Neuronal stem cell (in vitro differentiated cells): ENCODE measurements around the gene PWP2.
"Not testable (repeated sequence)": the region's sequence is repeated elsewhere in the genome, so short reads cannot be mapped to it uniquely, and the experiment has no call there.

ENCODE experiments used
- DNase-seq: peaks from one replicate; pipeline ENCODE4 v3.0.0-alpha.2; 2013; ENCODE audit warnings: low spot score
- H2AFZ ChIP-seq: one replicate; pipeline ENCODE4 v1.6.1; 2013; ENCODE audit warnings: mild to moderate bottlenecking, low read length, inconsistent platforms
- H2AK5ac ChIP-seq: 2 replicates; pipeline ENCODE4 v1.6.1; 2013; ENCODE audit warnings: low read depth, mild to moderate bottlenecking, inconsistent platforms, low read length, moderate library complexity, mixed read lengths
- H2BK120ac ChIP-seq: 2 replicates; pipeline ENCODE4 v1.6.1; 2013; ENCODE audit warnings: low read depth, mild to moderate bottlenecking, inconsistent platforms, low read length, moderate library complexity, mixed read lengths
- H2BK12ac ChIP-seq: one replicate; pipeline ENCODE4 v1.6.1; 2013; ENCODE audit warnings: low read length, inconsistent platforms
- H2BK15ac ChIP-seq: 2 replicates; pipeline ENCODE4 v1.6.1; 2013; ENCODE audit warnings: mild to moderate bottlenecking, low read length, inconsistent platforms, mixed read lengths
- H2BK5ac ChIP-seq: one replicate; pipeline ENCODE4 v1.6.1; 2013; ENCODE audit warnings: inconsistent platforms, mild to moderate bottlenecking, low read length, moderate library complexity
- H3K14ac ChIP-seq: one replicate; pipeline ENCODE4 v1.6.1; 2013; ENCODE audit warnings: low read length, inconsistent platforms
- H3K18ac ChIP-seq: 2 replicates; pipeline ENCODE4 v1.6.1; 2013; ENCODE audit warnings: low read length, inconsistent platforms
- H3K23ac ChIP-seq: 2 replicates; pipeline ENCODE4 v1.6.1; 2013; ENCODE audit warnings: low read depth, mild to moderate bottlenecking, mixed read lengths, low read length, inconsistent platforms; ENCODE audit not compliant: poor library complexity
- H3K27ac ChIP-seq: replicated peaks from 3 replicates; pipeline ENCODE4 v1.5.1; 2013; ENCODE audit warnings: low read length, inconsistent platforms
- H3K27me3 ChIP-seq, 3 experiments: 2 replicates each; pipeline ENCODE4 v1.6.1; 2013; ENCODE audit warnings: low read length in 3 of 3, mild to moderate bottlenecking in 2 of 3, inconsistent platforms in 1 of 3, low read depth in 1 of 3, mixed read lengths in 1 of 3, moderate library complexity in 1 of 3; ENCODE audit not compliant: control insufficient read depth in 3 of 3, insufficient read depth in 3 of 3
- H3K36me3 ChIP-seq, 2 donors: replicated peaks in 1 of 2; 2 replicates each; pipeline ENCODE4 v1.6.1; 2013; ENCODE audit warnings: low read length in 2 of 2; ENCODE audit not compliant: control insufficient read depth in 2 of 2, insufficient read depth in 2 of 2
- H3K4ac ChIP-seq: 2 replicates; pipeline ENCODE4 v1.6.1; 2013; ENCODE audit warnings: inconsistent platforms, mild to moderate bottlenecking, low read length, moderate library complexity
- H3K4me1 ChIP-seq, 2 donors: 1 replicate in 1 of 2; 2 replicates in 1 of 2; pipeline ENCODE4 v1.6.1; 2013; ENCODE audit warnings: low read length in 2 of 2, low read depth in 1 of 2; ENCODE audit not compliant: control insufficient read depth in 2 of 2, insufficient read depth in 1 of 2
- H3K4me2 ChIP-seq: one replicate; pipeline ENCODE4 v1.6.1; 2013; ENCODE audit warnings: mild to moderate bottlenecking, low read length, inconsistent platforms; ENCODE audit not compliant: insufficient read depth, poor library complexity, severe bottlenecking
- H3K4me3 ChIP-seq, 2 donors: 2 replicates each; pipeline ENCODE4 v1.5.1; 2013; ENCODE audit warnings: low read length in 2 of 2, mild to moderate bottlenecking in 2 of 2, inconsistent platforms in 1 of 2, moderate library complexity in 1 of 2
- H3K79me1 ChIP-seq: one replicate; pipeline ENCODE4 v1.6.1; 2013; ENCODE audit warnings: low read depth, mild to moderate bottlenecking, inconsistent platforms, low read length, moderate library complexity
- H3K9ac ChIP-seq: one replicate; pipeline ENCODE4 v1.6.1; 2013; ENCODE audit warnings: mild to moderate bottlenecking, low read depth, low read length, inconsistent platforms; ENCODE audit not compliant: poor library complexity
- H3K9me3 ChIP-seq, 2 donors: replicated peaks in 1 of 2; 2 replicates each; pipeline versions ENCODE3 to v1.6.1; 2013; ENCODE audit warnings: low read length in 2 of 2, mild to moderate bottlenecking in 2 of 2, inconsistent platforms in 1 of 2, low read depth in 1 of 2, mixed read lengths in 1 of 2, moderate library complexity in 1 of 2; ENCODE audit not compliant: control insufficient read depth in 2 of 2, insufficient read depth in 1 of 2
- H4K8ac ChIP-seq: one replicate; pipeline ENCODE4 v1.6.1; 2013; ENCODE audit warnings: low read depth, mild to moderate bottlenecking, inconsistent platforms, low read length, moderate library complexity
- H4K91ac ChIP-seq: one replicate; pipeline ENCODE4 v1.6.1; 2013; ENCODE audit warnings: low read length, low read depth, mild to moderate bottlenecking, inconsistent platforms; ENCODE audit not compliant: poor library complexity
- WGBS, 2 donors: extraction: QIAGEN DNeasy Blood & Tissue Kit; methylation state at CpG; one replicate each; pipeline ENCODE4 v1.1.7; 2013; ENCODE audit warnings: missing lambda C conversion rate in 2 of 2, mixed read lengths in 1 of 2; ENCODE audit not compliant: insufficient read length in 2 of 2, insufficient replicate concordance in 1 of 2; ENCODE audit errors: extremely low coverage in 2 of 2; 5-methylcytosine and 5-hydroxymethylcytosine counted together

PWP2 gene

GRCh38 chr21:44170326-44170725, 63.1 kb downstream of the PWP2 start:
- not testable (repeated sequence) for H3K36me3 ChIP-seq, H2BK12ac ChIP-seq, H2AFZ ChIP-seq, H3K4me2 ChIP-seq, H3K79me1 ChIP-seq, H3K4ac ChIP-seq, H3K14ac ChIP-seq, H3K4me3 ChIP-seq, H3K23ac ChIP-seq, H3K18ac ChIP-seq, H4K91ac ChIP-seq, H4K8ac ChIP-seq, H2BK5ac ChIP-seq, DNase-seq, H3K4me1 ChIP-seq, H2BK120ac ChIP-seq, H3K27me3 ChIP-seq, H3K9me3 ChIP-seq, H2AK5ac ChIP-seq, H3K27ac ChIP-seq, H2BK15ac ChIP-seq, H3K9ac ChIP-seq
- no CpG with 5 or more reads among the region's 10 CpGs for WGBS, 2 donors

GRCh38 chr21:44170863-44171262, 63.7 kb downstream of the PWP2 start:
- not testable (repeated sequence) for H3K36me3 ChIP-seq, DNase-seq, H2BK15ac ChIP-seq

GRCh38 chr21:44171962-44172572, 64.9 kb downstream of the PWP2 start:
- H3K9me3 ChIP-seq, H3K4me3 ChIP-seq: not testable (repeated sequence)

More at GRCh38 chr21:44170863-44171262, 63.7 kb downstream of the PWP2 start:
- H3K79me1 ChIP-seq, H2AK5ac ChIP-seq, H3K4me3 ChIP-seq, H3K14ac ChIP-seq, H2BK120ac ChIP-seq, H3K27me3 ChIP-seq, H4K91ac ChIP-seq, H3K27ac ChIP-seq, H4K8ac ChIP-seq, H2AFZ ChIP-seq, H3K23ac ChIP-seq, H2BK12ac ChIP-seq, H2BK5ac ChIP-seq, H3K9me3 ChIP-seq, H3K4me1 ChIP-seq, H3K9ac ChIP-seq, H3K4me2 ChIP-seq, H3K4ac ChIP-seq, H3K18ac ChIP-seq: not testable (repeated sequence)
- no CpG with 5 or more reads among the region's 10 CpGs for WGBS, 2 donors

GRCh38 chr21:44172741-44173140, 65.5 kb downstream of the PWP2 start:
- H3K18ac ChIP-seq, H3K4me2 ChIP-seq, H3K27ac ChIP-seq, H4K91ac ChIP-seq, H2AFZ ChIP-seq, H3K4me3 ChIP-seq, DNase-seq, H3K14ac ChIP-seq, H2BK5ac ChIP-seq, H3K36me3 ChIP-seq, H2BK12ac ChIP-seq, H3K4me1 ChIP-seq, H2BK15ac ChIP-seq, H3K9ac ChIP-seq, H3K79me1 ChIP-seq, H3K23ac ChIP-seq, H2BK120ac ChIP-seq, H3K27me3 ChIP-seq, H4K8ac ChIP-seq, H2AK5ac ChIP-seq, H3K4ac ChIP-seq, H3K9me3 ChIP-seq: not testable (repeated sequence)
- no CpG with 5 or more reads among the region's 19 CpGs for WGBS, 2 donors

More at GRCh38 chr21:44171962-44172572, 64.9 kb downstream of the PWP2 start:
- H2AFZ ChIP-seq, DNase-seq, H3K18ac ChIP-seq, H2BK15ac ChIP-seq, H4K91ac ChIP-seq, H3K4me2 ChIP-seq, H2BK5ac ChIP-seq, H3K14ac ChIP-seq, H2BK12ac ChIP-seq, H3K9ac ChIP-seq, H4K8ac ChIP-seq, H3K27ac ChIP-seq, H3K27me3 ChIP-seq, H3K4me1 ChIP-seq, H3K79me1 ChIP-seq, H3K36me3 ChIP-seq, H3K23ac ChIP-seq, H2AK5ac ChIP-seq, H2BK120ac ChIP-seq, H3K4ac ChIP-seq: not testable (repeated sequence)
- WGBS, 2 donors: no CpG with 5 or more reads among the region's 13 CpGs
